H9 (cell line): ENCODE data around the gene OXLD1. TPM values are rescaled to one million over a fixed set of nuclear protein-coding genes. Genes with fewer than 3 reads are reported as not detected.

Source experiments
- DNase-seq: peaks from one replicate; pipeline ENCODE4 v3.0.0-alpha.2; 2017
- H2AFZ ChIP-seq: one replicate; pipeline ENCODE4 v1.6.1; 2013; ENCODE audit warnings: mild to moderate bottlenecking, low read length, control low read depth, moderate library complexity
- H2AK5ac ChIP-seq: 2 replicates; pipeline ENCODE4 v1.6.1; 2013; ENCODE audit warnings: low read length, control low read depth, mixed read lengths; ENCODE audit not compliant: insufficient read length
- H2BK120ac ChIP-seq: one replicate; pipeline ENCODE4 v1.6.1; 2013; ENCODE audit warnings: low read depth, mild to moderate bottlenecking, low read length, control low read depth, inconsistent platforms; ENCODE audit not compliant: poor library complexity, severe bottlenecking
- H2BK12ac ChIP-seq: 2 replicates; pipeline ENCODE4 v1.6.1; 2013; ENCODE audit warnings: low read length, control low read depth, mixed read lengths, low read depth; ENCODE audit not compliant: insufficient read length
- H2BK15ac ChIP-seq: 2 replicates; pipeline ENCODE4 v1.6.1; 2013; ENCODE audit warnings: low read depth, low read length, control low read depth
- H2BK20ac ChIP-seq: one replicate; pipeline ENCODE4 v1.6.1; 2013; ENCODE audit warnings: low read depth, mild to moderate bottlenecking, low read length, control low read depth, inconsistent platforms; ENCODE audit not compliant: poor library complexity, severe bottlenecking
- H2BK5ac ChIP-seq: 2 replicates; pipeline ENCODE4 v1.6.1; 2013; ENCODE audit warnings: low read length, control low read depth, mixed read lengths; ENCODE audit not compliant: insufficient read length
- H3K14ac ChIP-seq: 2 replicates; pipeline ENCODE4 v1.6.1; 2013; ENCODE audit warnings: low read length, control low read depth; ENCODE audit not compliant: insufficient read depth
- H3K18ac ChIP-seq: 2 replicates; pipeline ENCODE4 v1.6.1; 2013; ENCODE audit warnings: low read depth, mild to moderate bottlenecking, mixed read lengths, low read length, control low read depth; ENCODE audit not compliant: insufficient read length
- H3K23ac ChIP-seq: 2 replicates; pipeline ENCODE4 v1.6.1; 2013; ENCODE audit warnings: low read length, control low read depth, mixed read lengths, low read depth; ENCODE audit not compliant: insufficient read length
- H3K23me2 ChIP-seq: 2 replicates; pipeline ENCODE4 v1.6.1; 2013; ENCODE audit warnings: low read depth, mild to moderate bottlenecking, mixed read lengths, low read length, control low read depth; ENCODE audit not compliant: insufficient read length, poor library complexity, severe bottlenecking
- H3K27ac ChIP-seq: 2 replicates; pipeline ENCODE4 v1.5.1; 2013; ENCODE audit warnings: low read length, control low read depth, mixed read lengths, low read depth; ENCODE audit not compliant: insufficient read length
- H3K27me3 ChIP-seq: 2 replicates; pipeline ENCODE4 v1.6.1; 2013; ENCODE audit warnings: low read length, control low read depth, inconsistent platforms; ENCODE audit not compliant: insufficient read depth
- H3K4ac ChIP-seq: 2 replicates; pipeline ENCODE4 v1.6.1; 2013; ENCODE audit warnings: low read depth, mild to moderate bottlenecking, control low read depth, inconsistent platforms, low read length, moderate library complexity
- H3K4me1 ChIP-seq: 2 replicates; pipeline ENCODE4 v1.6.1; 2013; ENCODE audit warnings: low read length, control low read depth, inconsistent platforms; ENCODE audit not compliant: insufficient read depth
- H3K4me2 ChIP-seq: 2 replicates; pipeline ENCODE4 v1.6.1; 2013; ENCODE audit warnings: low read length, control low read depth, mixed read lengths; ENCODE audit not compliant: insufficient read length, insufficient read depth
- H3K56ac ChIP-seq: 2 replicates; pipeline ENCODE4 v1.6.1; 2013; ENCODE audit warnings: low read depth, mild to moderate bottlenecking, mixed read lengths, low read length, control low read depth; ENCODE audit not compliant: insufficient read length
- H3K79me1 ChIP-seq: 2 replicates; pipeline ENCODE4 v1.6.1; 2013; ENCODE audit warnings: low read depth, mild to moderate bottlenecking, moderate library complexity, low read length, control low read depth, inconsistent platforms; ENCODE audit not compliant: insufficient read depth, poor library complexity, severe bottlenecking
- H3K79me2 ChIP-seq: 2 replicates; pipeline ENCODE4 v1.6.1; 2013; ENCODE audit warnings: low read length, control low read depth, inconsistent platforms; ENCODE audit not compliant: insufficient read depth
- H3K9ac ChIP-seq: 2 replicates; pipeline ENCODE4 v1.6.1; 2013; ENCODE audit warnings: low read length, control low read depth, mixed read lengths; ENCODE audit not compliant: insufficient read length; ENCODE audit errors: extremely low read depth
- H3K9me3 ChIP-seq: one replicate; pipeline ENCODE4 v1.6.1; 2013; ENCODE audit warnings: low read depth, low read length, inconsistent platforms; ENCODE audit not compliant: control insufficient read depth
- H3T11ph ChIP-seq: one replicate; pipeline ENCODE4 v1.6.1; 2013; ENCODE audit warnings: mild to moderate bottlenecking, low read length, control low read depth, inconsistent platforms
- H4K20me1 ChIP-seq: one replicate; pipeline ENCODE4 v1.6.1; 2013; ENCODE audit not compliant: control insufficient read depth, insufficient read length, insufficient read depth
- H4K5ac ChIP-seq: 2 replicates; pipeline ENCODE4 v1.6.1; 2013; ENCODE audit warnings: low read depth, mild to moderate bottlenecking, mixed read lengths, low read length, control low read depth; ENCODE audit not compliant: insufficient read length
- H4K8ac ChIP-seq: replicated peaks from 2 replicates; pipeline ENCODE4 v1.6.1; 2013; ENCODE audit warnings: low read length, control low read depth, mixed read lengths, low read depth; ENCODE audit not compliant: insufficient read length
- H4K91ac ChIP-seq: 2 replicates; pipeline ENCODE4 v1.6.1; 2013; ENCODE audit warnings: low read depth, mild to moderate bottlenecking, moderate library complexity, mixed read lengths, low read length, control low read depth; ENCODE audit not compliant: insufficient read length
- H3K27ac Mint-ChIP-seq, 3 experiments: 2 replicates in 2 of 3; 3 replicates in 1 of 3; pipeline ENCODE4 v1.8.0; 2020 to 2021; ENCODE audit warnings: mixed read lengths in 3 of 3, mild to moderate bottlenecking in 1 of 3, moderate library complexity in 1 of 3
- H3K27me3 Mint-ChIP-seq: 2 replicates; pipeline ENCODE4 v1.8.0; 2021; ENCODE audit warnings: low read depth, mild to moderate bottlenecking, moderate library complexity, mixed read lengths
- H3K36me3 Mint-ChIP-seq, 3 experiments: 2 replicates in 2 of 3; 3 replicates in 1 of 3; pipeline ENCODE4 v1.8.0; 2020 to 2021; ENCODE audit warnings: low read depth in 3 of 3, mixed read lengths in 3 of 3; ENCODE audit not compliant: insufficient read depth in 1 of 3
- H3K4me1 Mint-ChIP-seq, 2 experiments: 2 replicates each; pipeline ENCODE4 v1.8.0; 2020; ENCODE audit warnings: mixed read lengths in 2 of 2
- H3K4me3 Mint-ChIP-seq, 2 experiments: 2 replicates in 1 of 2; 3 replicates in 1 of 2; pipeline ENCODE4 v1.8.0; 2020 to 2021; ENCODE audit warnings: mild to moderate bottlenecking in 2 of 2, mixed read lengths in 2 of 2, moderate library complexity in 1 of 2
- H3K9me3 Mint-ChIP-seq, 2 experiments: 2 replicates in 1 of 2; 3 replicates in 1 of 2; pipeline ENCODE4 v1.8.0; 2020; ENCODE audit warnings: mild to moderate bottlenecking in 2 of 2, mixed read lengths in 2 of 2, moderate library complexity in 1 of 2
- WGBS: extraction: QIAGEN DNeasy Blood & Tissue Kit; methylation state at CpG from one replicate; pipeline ENCODE4 v1.1.7; 2013; ENCODE audit warnings: missing lambda C conversion rate, low lambda C conversion rate, mixed read lengths; ENCODE audit not compliant: insufficient read length; ENCODE audit errors: extremely low coverage; 5-methylcytosine and 5-hydroxymethylcytosine counted together
- total RNA-seq: library from RNA; stranded (reverse); gene quantifications from 2 replicates; pipeline ENCODE4 v1.2.1, GENCODE V29; 2021
- TF ChIP-seq, protein P1 (sequence below): fragments of 200-600 bp; sonication (generic); conservative IDR thresholded peaks from 3 replicates; pipeline ENCODE4 v1.8.0; 2021; ENCODE audit warnings: antibody characterized with exemption, mild to moderate bottlenecking

OXLD1 gene
- total RNA-seq, 1 experiment from 2014 or later, result 25.0 TPM

DNA sequence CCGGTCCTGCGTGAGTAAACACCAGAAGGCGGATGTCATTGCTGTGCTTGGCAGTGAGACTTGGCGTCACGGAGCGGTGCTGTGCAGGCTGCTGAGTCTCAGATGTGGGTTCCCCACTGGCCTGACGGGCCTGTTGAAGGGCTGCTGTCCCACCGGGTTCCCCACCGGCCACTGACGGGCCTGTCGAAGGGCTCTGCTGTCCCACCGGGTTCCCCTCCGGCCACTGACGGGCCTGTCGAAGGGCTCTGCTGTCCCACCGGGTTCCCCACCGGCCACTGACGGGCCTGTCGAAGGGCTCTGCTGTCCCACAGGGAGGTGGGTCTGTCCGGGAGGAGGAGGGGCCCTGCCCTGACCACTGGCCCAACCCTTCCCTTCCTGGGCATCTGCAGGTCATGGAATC, 20.2 kb upstream of the OXLD1 start:
- no peaks in the 10 kb centered on the region for H3K27me3 Mint-ChIP-seq

More for the DNA sequence above, 20.2 kb upstream of the OXLD1 start:
- Histone ChIP-seq H2BK5ac (no peak overlapping the region), H3K23me2 (peaks cover 10% of the 10 kb centered on the region), H3K4me2 (no peak overlapping the region), H3K27me3 (no peaks in the 10 kb centered on the region), H2BK15ac (no peak overlapping the region), H4K5ac (no peak overlapping the region), H3K79me1 (peaks cover 8% of the 10 kb centered on the region), H2AK5ac (no peak overlapping the region), H3K79me2 (peaks cover 11% of the 10 kb centered on the region; the same call in 1 of the 2 replicates), H2BK12ac (no peak overlapping the region), H3K4me1 (no peaks in the 10 kb centered on the region), H3K27ac (no peak overlapping the region), H3K18ac (no peak overlapping the region), H3K23ac (no peak overlapping the region), H4K20me1 (no peaks in the 10 kb centered on the region), H3K56ac (no peak overlapping the region), H3K9ac (no peak overlapping the region), H3K14ac (no peak overlapping the region), H3K9me3 (no peaks in the 10 kb centered on the region), H2AFZ (no peak overlapping the region), H3K4ac (no peak overlapping the region), H4K91ac (no peak overlapping the region), H3T11ph (no peak overlapping the region), H4K8ac (no peak overlapping the region), H2BK120ac (no peak overlapping the region), H2BK20ac (no peak overlapping the region)
- DNase-seq, result no peak
- H3K9me3 Mint-ChIP-seq, result no peaks in the 10 kb centered on the region
- no CpG with 5 or more reads among the region's 20 CpGs for WGBS
- H3K4me1 Mint-ChIP-seq, result peaks cover 14 to 20% of the 10 kb centered on the region in 2 experiments
- peaks cover 29 to 57% (median 57%) of the 10 kb centered on the region in 3 experiments for H3K36me3 Mint-ChIP-seq
- no peak overlapping the region for H3K27ac Mint-ChIP-seq
- TF ChIP-seq, protein P1, sequence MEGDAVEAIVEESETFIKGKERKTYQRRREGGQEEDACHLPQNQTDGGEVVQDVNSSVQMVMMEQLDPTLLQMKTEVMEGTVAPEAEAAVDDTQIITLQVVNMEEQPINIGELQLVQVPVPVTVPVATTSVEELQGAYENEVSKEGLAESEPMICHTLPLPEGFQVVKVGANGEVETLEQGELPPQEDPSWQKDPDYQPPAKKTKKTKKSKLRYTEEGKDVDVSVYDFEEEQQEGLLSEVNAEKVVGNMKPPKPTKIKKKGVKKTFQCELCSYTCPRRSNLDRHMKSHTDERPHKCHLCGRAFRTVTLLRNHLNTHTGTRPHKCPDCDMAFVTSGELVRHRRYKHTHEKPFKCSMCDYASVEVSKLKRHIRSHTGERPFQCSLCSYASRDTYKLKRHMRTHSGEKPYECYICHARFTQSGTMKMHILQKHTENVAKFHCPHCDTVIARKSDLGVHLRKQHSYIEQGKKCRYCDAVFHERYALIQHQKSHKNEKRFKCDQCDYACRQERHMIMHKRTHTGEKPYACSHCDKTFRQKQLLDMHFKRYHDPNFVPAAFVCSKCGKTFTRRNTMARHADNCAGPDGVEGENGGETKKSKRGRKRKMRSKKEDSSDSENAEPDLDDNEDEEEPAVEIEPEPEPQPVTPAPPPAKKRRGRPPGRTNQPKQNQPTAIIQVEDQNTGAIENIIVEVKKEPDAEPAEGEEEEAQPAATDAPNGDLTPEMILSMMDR, result no peak
- H3K4me3 Mint-ChIP-seq, result 0 out of 5 replicates have a peak overlapping the region, but pooled peaks of 1 of the 2 experiments have one; percentile 20
